PC-9 (cell line): Measurements from ENCODE around the gene TRIP6. TPM values are rescaled to one million over a fixed set of nuclear protein-coding genes. Genes with fewer than 3 reads are reported as not detected.
"Not testable (repeated sequence)": the region's sequence is repeated elsewhere in the genome, so short reads cannot be mapped to it uniquely, and the experiment has no call there.

Experiments
- BruUV-seq: library from RNA; stranded (reverse); fragments of 400-500 nt; replicated peaks from 2 replicates; lab custom pipeline; 2021; lab: Mats Ljungman, UMichigan
- CTCF ChIA-PET: fragments of 300-600 bp; sonication (Branson Sonifier 250); formaldehyde crosslinking; loops from one replicate; lab custom pipeline; 2022; ENCODE audit warnings: antibody characterized with exemption; lab: Charles Lee
- POLR2A ChIA-PET: fragments of 300-600 bp; sonication (Branson Sonifier 250); formaldehyde crosslinking; loops from one replicate; lab custom pipeline; 2022; ENCODE audit warnings: antibody characterized with exemption; ENCODE audit not compliant: unreplicated experiment; lab: Charles Lee
- DNase-seq, 2 experiments: peaks; one replicate each; pipeline versions ENCODE4 v3.0.0 to v3.0.0-alpha.2; 2015 to 2022; ENCODE audit warnings: mixed read lengths in 1 of 2
- H2AFZ ChIP-seq: fragments of 200-600 bp; sonication (generic); 2 replicates; pipeline ENCODE4 v1.8.1; 2017; ENCODE audit warnings: antibody characterized with exemption
- H3F3A ChIP-seq: fragments of 200-600 bp; sonication (generic); 2 replicates; pipeline ENCODE4 v1.8.1; 2017; ENCODE audit warnings: antibody characterized with exemption, mild to moderate bottlenecking, low read depth; ENCODE audit not compliant: insufficient read depth
- H3K27ac ChIP-seq: fragments of 200-600 bp; sonication (generic); 2 replicates; pipeline ENCODE4 v1.6.1; 2016; ENCODE audit warnings: mixed run types
- H3K27me3 ChIP-seq: fragments of 200-600 bp; sonication (generic); 2 replicates; pipeline ENCODE4 v1.6.1; 2016; ENCODE audit warnings: low read depth, mixed run types; ENCODE audit not compliant: insufficient read depth
- H3K36me3 ChIP-seq: fragments of 200-600 bp; sonication (generic); 2 replicates; pipeline ENCODE4 v1.6.1; 2016; ENCODE audit warnings: low read depth, mixed run types
- H3K4me1 ChIP-seq: fragments of 200-600 bp; sonication (generic); replicated peaks from 2 replicates; pipeline ENCODE4 v1.6.1; 2016; ENCODE audit warnings: mixed run types; ENCODE audit not compliant: insufficient read depth
- H3K4me2 ChIP-seq: fragments of 200-600 bp; sonication (generic); 2 replicates; pipeline ENCODE4 v1.6.1; 2017; ENCODE audit warnings: mixed run types
- H3K4me3 ChIP-seq: fragments of 200-600 bp; sonication (generic); 2 replicates; pipeline ENCODE4 v1.6.1; 2016; ENCODE audit warnings: mixed run types
- H3K79me2 ChIP-seq: fragments of 200-600 bp; sonication (generic); 2 replicates; pipeline ENCODE4 v1.6.1; 2017; ENCODE audit warnings: low read depth, mixed run types
- H3K9me2 ChIP-seq: fragments of 200-600 bp; sonication (generic); 2 replicates; pipeline ENCODE4 v1.8.1; 2017; ENCODE audit warnings: mild to moderate bottlenecking; ENCODE audit not compliant: insufficient read depth
- H3K9me3 ChIP-seq: fragments of 200-600 bp; sonication (generic); 2 replicates; pipeline ENCODE4 v1.8.1; 2016; ENCODE audit warnings: low read depth; ENCODE audit not compliant: insufficient read depth
- H4K20me1 ChIP-seq: fragments of 200-600 bp; sonication (generic); 2 replicates; pipeline ENCODE4 v1.8.1; 2017; ENCODE audit not compliant: insufficient read depth
- EZH2 ChIP-seq: fragments of 200-600 bp; sonication (generic); IDR thresholded peaks from 2 replicates; pipeline ENCODE4 v1.8.0; 2017; ENCODE audit warnings: antibody characterized with exemption, low read depth
- intact Hi-C: fragments of 100-400 bp; cut with micrococcal nuclease; formaldehyde crosslinking; loops from one replicate; pipeline ENCODE4 v1.10.0; 2022; ENCODE audit not compliant: unreplicated experiment
- total RNA-seq: library from RNA; stranded (reverse); gene quantifications from 2 replicates; pipeline ENCODE4 v1.2.3, GENCODE V29; 2021
- TF ChIP-seq, protein P1 (sequence below): fragments of 200-600 bp; sonication (generic); conservative IDR thresholded peaks from 2 replicates; pipeline ENCODE4 v1.6.1; 2017; ENCODE audit warnings: mixed run types, antibody characterized with exemption, mild to moderate bottlenecking, moderate library complexity

Gene TRIP6
- total RNA-seq, 1 experiment from 2014 or later: 89.3 TPM

GRCh38 chr7:100914208-100914878 lies 47.2 kb downstream of the TRIP6 start:
- BruUV-seq: no TSS peak
- Histone ChIP-seq H3K9me2 (no peaks in the 10 kb centered on the region), H3F3A (no peaks in the 10 kb centered on the region), H2AFZ (no peak overlapping the region), H3K4me1 (no peaks in the 10 kb centered on the region), H3K9me3 (no peaks in the 10 kb centered on the region), H3K4me2 (no peak overlapping the region), H3K4me3 (no peak overlapping the region), H3K36me3 (no peaks in the 10 kb centered on the region), H3K79me2 (no peaks in the 10 kb centered on the region), H3K27ac (no peak overlapping the region), H4K20me1 (no peaks in the 10 kb centered on the region), H3K27me3 (no peaks in the 10 kb centered on the region)
- DNase-seq: no peak
- ChIA-PET POLR2A (no interaction called here), CTCF (no interaction called here)
- intact Hi-C loops: no loop called here
- TF ChIP-seq, protein P1, sequence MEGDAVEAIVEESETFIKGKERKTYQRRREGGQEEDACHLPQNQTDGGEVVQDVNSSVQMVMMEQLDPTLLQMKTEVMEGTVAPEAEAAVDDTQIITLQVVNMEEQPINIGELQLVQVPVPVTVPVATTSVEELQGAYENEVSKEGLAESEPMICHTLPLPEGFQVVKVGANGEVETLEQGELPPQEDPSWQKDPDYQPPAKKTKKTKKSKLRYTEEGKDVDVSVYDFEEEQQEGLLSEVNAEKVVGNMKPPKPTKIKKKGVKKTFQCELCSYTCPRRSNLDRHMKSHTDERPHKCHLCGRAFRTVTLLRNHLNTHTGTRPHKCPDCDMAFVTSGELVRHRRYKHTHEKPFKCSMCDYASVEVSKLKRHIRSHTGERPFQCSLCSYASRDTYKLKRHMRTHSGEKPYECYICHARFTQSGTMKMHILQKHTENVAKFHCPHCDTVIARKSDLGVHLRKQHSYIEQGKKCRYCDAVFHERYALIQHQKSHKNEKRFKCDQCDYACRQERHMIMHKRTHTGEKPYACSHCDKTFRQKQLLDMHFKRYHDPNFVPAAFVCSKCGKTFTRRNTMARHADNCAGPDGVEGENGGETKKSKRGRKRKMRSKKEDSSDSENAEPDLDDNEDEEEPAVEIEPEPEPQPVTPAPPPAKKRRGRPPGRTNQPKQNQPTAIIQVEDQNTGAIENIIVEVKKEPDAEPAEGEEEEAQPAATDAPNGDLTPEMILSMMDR: no peak
- TF ChIP-seq EZH2: no peak

- Histone ChIP-seq H3K4me1 (no peaks in the 10 kb centered on the region), H3K79me2 (no peaks in the 10 kb centered on the region), H3K9me3 (no peaks in the 10 kb centered on the region), H3K9me2 (no peaks in the 10 kb centered on the region), H3K27ac (no peak overlapping the region), H3K4me2 (no peak overlapping the region), H3F3A (no peaks in the 10 kb centered on the region), H3K4me3 (no peak overlapping the region), H2AFZ (no peak overlapping the region), H4K20me1 (no peaks in the 10 kb centered on the region), H3K36me3 (no peaks in the 10 kb centered on the region), H3K27me3 (no peaks in the 10 kb centered on the region)
- BruUV-seq: no TSS peak
- TF ChIP-seq, protein P1: no peak
- no peak for TF ChIP-seq EZH2
- no peak for DNase-seq
- intact Hi-C loops: no loop called here
- POLR2A ChIA-PET: no interaction called here
- CTCF ChIA-PET: no interaction called here
Measured at GRCh38 chr7:100914879-100915447, 47.8 kb downstream of the TRIP6 start.

- H3K9me3 ChIP-seq, H4K20me1 ChIP-seq, POLR2A ChIA-PET, H3K27me3 ChIP-seq, H3K4me2 ChIP-seq, H2AFZ ChIP-seq, H3K79me2 ChIP-seq, H3K4me1 ChIP-seq, H3F3A ChIP-seq, H3K4me3 ChIP-seq, H3K36me3 ChIP-seq, H3K9me2 ChIP-seq, DNase-seq, CTCF ChIA-PET, intact Hi-C loops, H3K27ac ChIP-seq, BruUV-seq: not testable (repeated sequence)
Measured at GRCh38 chr7:100919335-100919734, 52.1 kb downstream of the TRIP6 start.

DNA sequence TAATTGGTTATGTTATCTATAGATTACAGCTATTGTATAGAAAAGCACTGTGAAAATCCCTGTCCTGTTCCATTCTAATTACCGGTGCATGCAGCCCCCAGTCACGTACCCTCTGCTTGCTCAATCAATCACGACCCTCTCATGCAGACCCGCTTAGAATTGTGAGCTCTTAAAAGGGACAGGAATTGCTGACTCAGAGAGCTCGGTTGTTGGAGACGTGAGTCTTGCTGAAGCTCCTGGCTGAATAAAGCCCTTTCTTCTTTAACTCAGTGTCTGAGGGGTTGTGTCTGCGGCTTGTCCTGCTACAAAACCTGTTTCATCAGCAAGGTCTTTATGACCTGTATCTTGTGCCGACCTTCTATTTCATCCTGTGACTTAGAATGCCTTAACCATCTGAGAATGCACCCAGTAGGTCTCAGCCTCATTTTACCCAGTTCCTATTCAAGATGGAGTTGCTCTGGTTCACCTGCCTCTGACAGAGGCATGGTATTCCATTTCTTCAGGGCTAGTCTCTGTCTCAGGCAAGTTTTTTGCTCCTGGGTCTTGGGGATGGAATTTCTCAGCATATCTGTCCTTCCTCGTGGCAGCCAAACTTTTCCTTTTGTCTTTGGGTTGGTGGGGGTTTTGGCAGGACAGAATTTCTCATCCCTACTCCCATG lies 52.7 kb downstream of the TRIP6 start:
- intact Hi-C loops, H3K4me2 ChIP-seq, H3K27ac ChIP-seq, H3K27me3 ChIP-seq, POLR2A ChIA-PET, BruUV-seq, H3K9me2 ChIP-seq, H3K36me3 ChIP-seq, H4K20me1 ChIP-seq, H3K9me3 ChIP-seq, H3K4me1 ChIP-seq, H3K4me3 ChIP-seq, H2AFZ ChIP-seq, H3F3A ChIP-seq, H3K79me2 ChIP-seq, CTCF ChIA-PET, DNase-seq: not testable (repeated sequence)
